Peyer's patch (tissue), 4 donors: ENCODE results near the gene ASF1B.
"Not testable (repeated sequence)": the region's sequence is repeated elsewhere in the genome, so short reads cannot be mapped to it uniquely, and the experiment has no call there.

Experiments
- POLR2A ChIP-seq, 2 donors: fragments of 450-650 bp; IDR thresholded peaks; one replicate each; pipeline ENCODE4 v1.5.1; 2017; ENCODE audit warnings: antibody characterized with exemption in 2 of 2, mild to moderate bottlenecking in 2 of 2, moderate library complexity in 2 of 2
- TF ChIP-seq, protein P1 (sequence below), 6 experiments: fragments of 450-650 bp in 4 of 6; fragments of 200-600 bp in 2 of 6; sonication (generic) in 1 of 6; IDR thresholded peaks; one replicate each; pipeline ENCODE4 v1.5.1; 2017 to 2019; ENCODE audit warnings: antibody characterized with exemption in 6 of 6, mild to moderate bottlenecking in 3 of 6, moderate library complexity in 1 of 6

DNA sequence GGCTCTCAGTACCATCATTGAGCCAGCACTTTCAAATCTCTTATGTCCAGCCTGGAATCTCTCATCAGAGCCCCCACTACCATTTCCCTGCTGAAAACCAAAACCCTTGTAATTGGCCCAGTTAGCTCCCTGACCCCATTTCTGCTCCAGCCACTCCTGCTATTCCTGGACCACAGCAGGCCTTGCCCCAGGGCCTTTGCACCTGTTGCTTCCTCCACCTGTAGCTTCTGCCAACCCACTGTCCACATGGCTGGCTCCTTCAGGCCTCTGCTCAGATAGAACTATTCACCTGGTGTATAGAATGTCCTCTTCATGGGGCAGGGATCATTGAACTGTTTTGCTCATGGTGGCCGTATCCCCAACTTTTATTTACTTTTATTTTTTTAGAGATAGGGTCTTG is 49.3 kb upstream of the ASF1B start:
- not testable (repeated sequence) for TF ChIP-seq POLR2A (IDR thresholded peaks at IDR 0.05)
- TF ChIP-seq, protein P1, sequence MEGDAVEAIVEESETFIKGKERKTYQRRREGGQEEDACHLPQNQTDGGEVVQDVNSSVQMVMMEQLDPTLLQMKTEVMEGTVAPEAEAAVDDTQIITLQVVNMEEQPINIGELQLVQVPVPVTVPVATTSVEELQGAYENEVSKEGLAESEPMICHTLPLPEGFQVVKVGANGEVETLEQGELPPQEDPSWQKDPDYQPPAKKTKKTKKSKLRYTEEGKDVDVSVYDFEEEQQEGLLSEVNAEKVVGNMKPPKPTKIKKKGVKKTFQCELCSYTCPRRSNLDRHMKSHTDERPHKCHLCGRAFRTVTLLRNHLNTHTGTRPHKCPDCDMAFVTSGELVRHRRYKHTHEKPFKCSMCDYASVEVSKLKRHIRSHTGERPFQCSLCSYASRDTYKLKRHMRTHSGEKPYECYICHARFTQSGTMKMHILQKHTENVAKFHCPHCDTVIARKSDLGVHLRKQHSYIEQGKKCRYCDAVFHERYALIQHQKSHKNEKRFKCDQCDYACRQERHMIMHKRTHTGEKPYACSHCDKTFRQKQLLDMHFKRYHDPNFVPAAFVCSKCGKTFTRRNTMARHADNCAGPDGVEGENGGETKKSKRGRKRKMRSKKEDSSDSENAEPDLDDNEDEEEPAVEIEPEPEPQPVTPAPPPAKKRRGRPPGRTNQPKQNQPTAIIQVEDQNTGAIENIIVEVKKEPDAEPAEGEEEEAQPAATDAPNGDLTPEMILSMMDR (IDR thresholded peaks at IDR 0.05), result not testable (repeated sequence)
